Measurements from ENCODE around the gene PPP6R1.

The PPP6R1 gene

DNA sequence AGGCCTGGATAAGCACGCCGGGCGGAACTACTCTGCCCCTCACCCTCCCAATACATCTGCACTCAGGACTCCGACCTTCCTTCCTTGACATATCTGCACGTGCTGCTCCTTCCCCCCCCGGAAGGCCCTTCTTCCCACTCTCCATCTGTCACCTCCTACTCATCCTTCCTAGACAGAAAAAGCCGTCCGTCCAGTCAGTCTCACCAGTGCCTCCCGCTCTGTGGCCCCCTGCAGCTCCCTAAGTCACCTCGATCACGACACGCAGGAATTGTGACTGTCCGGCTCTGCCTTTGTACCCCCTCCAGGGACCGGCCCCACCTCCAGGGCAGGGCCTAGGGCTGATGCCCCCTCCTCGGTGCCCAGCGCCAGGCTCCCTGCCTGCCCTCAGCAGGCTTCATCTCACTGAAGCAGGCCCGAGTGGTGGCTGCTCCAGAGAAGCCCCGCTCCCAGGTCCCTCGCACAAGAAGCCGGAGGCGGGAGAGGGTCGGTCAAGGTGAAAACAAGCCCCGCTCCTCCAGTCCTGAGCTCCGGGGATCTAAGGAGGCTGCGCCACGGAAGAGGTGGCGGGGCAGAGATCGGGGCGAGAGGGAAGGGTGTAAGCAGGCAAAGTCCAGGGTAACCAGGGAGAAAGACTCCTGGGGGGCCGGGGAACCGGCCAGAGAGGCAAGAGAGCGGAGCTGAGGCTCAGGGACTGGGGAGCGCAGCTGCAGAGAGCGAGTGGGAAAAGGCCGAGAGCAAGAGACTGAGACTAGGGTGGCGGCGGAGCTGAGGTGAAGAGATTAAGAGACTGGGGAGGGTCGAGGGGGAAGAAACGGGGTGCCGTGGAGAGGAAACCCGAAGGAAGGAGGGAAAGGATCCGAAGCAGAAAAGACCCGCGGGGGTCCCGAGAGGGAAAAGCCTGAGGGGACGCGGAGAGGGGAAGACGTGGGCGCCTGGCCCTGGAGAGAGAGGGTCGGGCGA is 1.1 kb downstream of the PPP6R1 start:
- no peak for DNase-seq

DNA sequence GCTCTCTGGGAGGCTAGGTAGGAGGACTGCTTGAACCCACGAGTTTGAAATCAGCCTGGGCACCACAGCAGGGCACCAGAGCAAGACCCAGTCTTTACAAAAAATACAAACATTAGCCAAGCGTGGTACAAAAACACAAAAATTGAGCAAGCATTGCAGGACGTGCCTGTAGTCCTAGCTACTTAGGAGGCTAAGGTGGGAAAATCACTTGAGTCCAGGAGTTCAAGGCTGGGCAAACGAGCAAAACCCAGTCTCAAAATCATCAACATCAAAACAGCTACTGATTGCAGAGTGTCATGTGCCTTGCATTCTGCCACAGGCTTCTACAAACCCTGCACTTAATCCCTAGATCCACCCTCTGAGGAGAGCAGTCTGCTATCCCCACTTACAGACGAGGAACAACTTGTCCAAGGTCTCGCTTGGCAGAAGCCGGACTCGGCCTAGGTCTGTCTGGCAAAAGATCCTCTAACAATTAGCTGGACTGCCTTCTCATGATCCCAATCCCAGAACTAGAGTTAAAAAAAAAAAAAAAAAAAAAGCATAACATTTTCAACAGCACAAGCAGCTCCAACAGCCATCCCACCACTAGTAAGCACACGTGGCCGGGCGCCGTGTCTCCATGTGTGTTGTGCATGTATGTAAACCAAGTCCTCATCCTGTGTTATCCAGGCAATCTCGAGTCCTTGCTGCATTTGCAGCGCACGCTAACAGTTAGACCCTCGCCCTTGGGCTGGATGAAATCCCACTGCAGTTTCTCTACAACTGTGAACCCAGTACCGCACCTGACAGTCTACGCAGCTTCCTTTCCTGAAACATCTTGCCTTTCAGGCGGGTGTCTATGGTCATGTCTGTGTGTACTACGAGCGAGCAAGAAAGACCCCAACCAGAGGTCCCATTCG is 2.0 kb downstream of the PPP6R1 start:
- no peak for DNase-seq

DNA sequence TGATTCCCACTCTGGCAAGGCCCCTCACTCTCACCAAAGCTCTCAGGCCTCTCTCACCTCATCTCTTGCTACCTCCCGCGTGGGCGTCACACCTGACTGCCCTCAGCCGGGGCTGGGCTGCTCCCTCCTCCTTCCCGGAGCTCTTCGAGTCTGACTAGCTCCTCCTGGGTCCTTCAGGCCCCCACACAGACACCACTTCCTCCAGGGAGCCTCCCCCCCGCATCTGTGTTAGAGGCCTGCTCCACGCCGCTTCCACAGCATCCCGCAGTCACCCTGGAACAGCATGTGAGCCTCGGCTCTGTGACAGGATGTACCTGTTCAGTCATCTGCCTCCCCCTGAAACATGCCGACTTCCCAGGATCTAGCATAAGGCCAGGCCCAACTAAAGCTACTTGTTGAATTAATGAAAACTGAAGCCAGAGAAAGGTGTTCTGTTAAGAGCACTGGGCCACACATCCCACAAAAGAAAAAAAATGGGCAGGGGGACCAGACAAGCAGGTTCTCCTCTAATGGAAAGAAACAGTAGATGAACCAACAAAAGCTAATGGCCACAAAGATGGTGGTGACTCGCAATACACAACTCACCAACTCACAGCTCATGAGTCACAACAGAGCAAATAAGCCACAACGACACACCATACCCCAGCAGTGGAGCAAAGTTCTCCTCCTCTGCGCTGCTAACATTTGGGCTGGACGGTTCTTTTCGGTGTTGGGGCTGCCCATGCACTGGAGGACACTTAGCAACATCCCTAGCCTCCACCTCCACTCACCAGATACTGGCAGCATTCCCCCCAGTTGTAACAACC is 3.0 kb downstream of the PPP6R1 start:
- DNase-seq = no peak

DNA sequence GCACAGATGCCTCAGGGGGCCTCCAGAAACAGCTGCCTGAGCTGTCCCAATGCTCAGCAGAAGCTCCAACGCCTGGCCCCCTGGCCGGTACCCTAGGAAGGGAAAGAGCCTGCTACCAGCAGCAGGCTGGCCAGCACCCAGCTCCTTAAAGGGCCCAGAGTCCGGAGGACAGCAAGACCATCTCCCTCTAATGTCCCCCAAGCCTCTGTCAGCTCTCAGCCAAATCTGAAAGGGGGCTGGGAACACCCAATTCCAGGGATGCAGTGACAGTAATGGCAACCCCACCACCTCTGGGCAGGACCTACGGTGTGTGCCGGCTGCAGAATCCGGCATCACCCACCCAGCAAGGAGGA is 4.2 kb downstream of the PPP6R1 start:
- no peak for DNase-seq

DNA sequence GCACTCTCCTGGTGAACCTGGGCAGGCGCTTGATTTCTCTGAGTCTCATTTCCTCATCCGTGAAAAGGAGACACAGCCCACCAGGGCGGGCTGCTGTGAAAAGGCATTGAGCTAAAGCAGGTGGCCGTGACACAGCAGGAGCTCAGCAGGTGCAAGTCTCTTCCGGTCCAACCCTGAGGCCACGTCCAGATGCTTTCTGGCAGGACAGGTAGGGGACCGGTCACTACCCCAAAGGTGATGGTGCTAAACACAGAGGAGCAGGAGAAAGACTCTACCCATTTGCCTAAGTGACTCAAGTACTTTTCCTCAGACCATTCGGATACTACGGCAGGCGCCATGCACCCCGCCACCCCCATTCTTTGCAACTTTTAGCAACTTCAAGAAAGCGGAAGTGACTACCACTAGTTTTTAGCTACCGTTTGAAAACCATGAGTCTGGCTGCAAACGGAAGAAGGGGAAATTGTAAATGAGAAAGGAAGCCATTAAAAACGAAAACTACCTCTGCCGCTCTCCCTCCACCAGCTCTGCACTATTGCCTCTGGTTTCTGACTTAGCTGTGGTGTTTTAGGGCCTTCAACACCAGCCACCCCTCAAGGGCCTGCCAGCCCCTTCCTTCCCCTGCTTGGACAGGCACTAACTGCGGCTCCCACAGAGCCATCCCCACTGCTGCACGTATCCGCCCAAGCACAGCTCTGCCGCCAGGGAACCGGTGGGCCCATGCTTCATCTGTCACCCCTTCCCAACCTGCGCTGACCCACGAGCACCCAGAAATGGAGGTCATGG is 4.8 kb downstream of the PPP6R1 start:
- no peak for DNase-seq

DNA sequence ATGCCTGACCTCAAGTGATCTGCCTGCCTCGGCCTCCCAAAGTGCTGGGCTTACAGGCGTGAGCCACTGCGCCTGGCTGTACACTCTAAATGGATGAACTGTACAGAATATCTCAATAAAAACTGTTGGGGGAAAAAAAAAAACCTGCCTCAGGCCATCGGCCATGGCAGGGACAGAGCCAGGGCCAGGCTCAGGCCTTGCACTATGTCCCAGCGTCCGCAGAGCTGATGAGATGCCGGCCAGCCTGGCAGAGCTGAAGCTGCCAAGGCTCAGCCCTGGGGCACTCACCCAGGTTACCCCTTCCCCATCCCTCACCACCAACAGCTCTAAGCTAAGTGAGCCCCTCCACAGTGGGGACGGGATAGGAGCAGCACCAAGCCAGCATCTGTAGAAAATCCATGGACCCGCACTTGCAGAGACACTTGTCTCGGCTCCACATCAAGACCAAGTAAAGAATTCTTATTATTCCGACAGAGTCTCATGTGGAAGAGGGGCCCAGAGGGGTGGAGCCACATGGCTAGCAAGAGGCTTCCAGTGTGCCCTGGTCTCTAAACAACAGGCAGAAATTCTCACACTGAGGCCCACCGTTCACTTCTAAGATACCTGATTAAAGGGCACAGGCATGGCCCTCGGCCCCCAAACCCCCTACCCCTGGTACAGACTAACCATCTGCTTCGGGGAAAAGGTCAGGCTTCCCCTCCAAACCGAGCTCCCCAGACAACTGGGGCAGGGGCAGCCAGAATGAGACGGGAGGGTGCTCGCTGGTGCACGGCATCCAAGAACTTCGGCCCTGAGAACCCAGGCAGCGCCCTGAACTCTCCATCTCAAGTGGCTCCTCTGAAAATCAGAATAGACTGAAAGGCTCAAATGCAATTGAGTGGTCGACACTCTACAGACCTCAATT is 5.8 kb downstream of the PPP6R1 start:
- no peak for DNase-seq

DNA sequence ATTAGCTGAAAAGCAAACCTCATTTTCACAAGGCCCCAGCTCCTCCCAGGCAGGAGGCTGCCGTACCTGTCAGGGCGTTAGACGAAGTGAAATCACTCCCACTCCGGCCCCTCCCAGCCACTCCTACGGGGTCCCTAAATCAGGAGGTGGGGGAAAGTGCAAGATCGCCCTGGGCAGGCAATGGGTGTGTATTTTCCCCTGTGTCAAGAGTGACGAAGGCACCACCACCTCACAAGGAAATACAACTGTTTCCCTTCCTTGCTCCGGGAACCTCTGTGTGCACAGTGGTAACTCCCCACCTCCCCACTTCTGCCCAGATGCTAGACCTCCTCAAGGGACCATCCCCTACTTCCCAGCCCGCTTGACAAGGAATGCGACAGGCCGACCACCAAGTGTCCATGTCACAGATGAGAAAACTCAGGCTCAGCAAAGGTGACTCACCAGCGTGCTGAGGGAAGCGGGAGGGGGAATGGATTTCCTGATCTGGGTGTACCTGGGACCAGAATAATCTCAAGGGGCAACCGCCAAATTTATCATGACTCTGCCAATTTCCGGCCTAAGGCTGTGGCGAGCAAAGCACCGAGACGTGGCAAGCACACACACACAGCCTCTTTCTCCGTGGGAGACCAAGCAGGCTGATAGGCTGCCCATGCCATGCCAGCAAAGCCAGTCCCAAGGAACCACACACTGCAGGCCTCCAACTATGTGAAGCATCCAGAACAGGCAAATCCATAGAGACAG is 7.3 kb downstream of the PPP6R1 start:
- DNase-seq = no peak

DNA sequence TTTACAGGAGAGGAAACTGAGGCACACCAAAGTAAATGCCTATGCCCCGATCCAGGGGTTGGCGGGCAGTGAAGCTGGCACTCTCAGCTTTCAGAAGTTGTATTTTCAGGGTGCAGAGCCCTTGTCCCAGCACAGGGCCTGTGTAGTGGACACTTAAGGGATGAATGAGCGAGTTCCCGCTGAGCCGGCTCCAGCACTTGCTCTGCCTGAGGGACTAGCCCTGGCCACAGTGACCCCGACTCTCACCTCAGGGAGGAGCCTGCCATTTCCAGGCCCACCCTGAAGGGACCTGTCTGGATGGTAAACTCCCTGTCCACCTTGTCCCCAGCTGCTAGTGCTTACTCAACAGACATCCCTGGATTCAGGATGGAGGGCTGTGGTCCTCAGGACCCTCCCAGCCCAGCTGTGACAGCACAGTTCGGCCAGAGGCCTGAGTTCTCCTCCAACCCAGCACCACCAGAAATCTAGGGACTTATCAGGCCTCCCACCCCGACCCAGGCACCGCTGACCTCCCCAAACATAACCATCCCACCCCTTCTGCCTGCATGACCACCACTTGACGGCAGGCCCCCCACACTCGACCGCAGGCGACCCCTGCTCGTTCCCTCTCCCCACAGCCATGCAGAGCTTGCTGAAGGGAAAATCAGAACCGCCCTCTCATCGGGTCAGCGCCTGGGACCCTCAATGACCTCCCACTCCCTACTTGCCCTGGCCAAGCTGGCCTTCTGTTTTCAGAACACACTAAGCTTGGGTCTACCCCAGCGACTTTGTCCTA is 8.4 kb downstream of the PPP6R1 start:
- DNase-seq = no peak

DNA sequence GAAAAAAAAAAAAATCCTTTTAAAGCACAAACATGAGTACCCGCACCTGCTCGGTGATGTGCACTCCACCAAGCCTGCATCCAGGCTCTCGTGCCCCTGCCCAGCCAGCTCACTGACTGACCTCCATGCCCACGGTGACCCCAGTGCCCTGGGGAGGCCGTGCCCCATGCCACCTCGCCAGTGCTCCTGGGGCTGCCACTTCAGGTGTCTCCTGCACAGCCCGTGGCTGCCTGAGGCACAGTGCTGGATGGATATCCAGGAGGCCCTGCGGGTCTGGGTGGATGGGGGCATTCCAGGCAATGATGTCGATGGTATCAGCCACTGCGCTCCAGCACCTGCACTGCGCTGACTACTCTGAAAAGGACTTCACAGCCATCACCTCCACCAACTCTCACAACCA is 9.0 kb downstream of the PPP6R1 start:
- no peak for DNase-seq

DNA sequence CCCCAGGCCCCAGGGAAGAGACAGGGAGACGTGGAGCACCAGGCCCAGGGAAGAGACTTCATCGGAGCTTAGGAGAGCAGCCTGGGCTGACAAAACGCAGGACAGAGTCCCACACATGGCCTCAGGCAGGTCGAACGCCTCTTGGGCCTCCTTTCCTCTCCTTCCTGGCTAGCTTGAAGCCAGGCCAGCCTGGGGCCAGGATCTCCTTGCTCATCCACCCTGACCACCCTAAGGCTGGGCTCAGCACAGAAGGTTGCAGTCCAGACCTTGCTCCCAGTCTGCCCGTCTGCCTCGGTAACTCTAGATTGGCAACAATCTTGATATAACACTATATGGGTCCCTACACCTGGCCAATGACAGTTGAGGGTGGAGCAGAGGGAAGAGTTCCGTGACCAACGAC is 10.1 kb downstream of the PPP6R1 start:
- DNase-seq = no peak

DNA sequence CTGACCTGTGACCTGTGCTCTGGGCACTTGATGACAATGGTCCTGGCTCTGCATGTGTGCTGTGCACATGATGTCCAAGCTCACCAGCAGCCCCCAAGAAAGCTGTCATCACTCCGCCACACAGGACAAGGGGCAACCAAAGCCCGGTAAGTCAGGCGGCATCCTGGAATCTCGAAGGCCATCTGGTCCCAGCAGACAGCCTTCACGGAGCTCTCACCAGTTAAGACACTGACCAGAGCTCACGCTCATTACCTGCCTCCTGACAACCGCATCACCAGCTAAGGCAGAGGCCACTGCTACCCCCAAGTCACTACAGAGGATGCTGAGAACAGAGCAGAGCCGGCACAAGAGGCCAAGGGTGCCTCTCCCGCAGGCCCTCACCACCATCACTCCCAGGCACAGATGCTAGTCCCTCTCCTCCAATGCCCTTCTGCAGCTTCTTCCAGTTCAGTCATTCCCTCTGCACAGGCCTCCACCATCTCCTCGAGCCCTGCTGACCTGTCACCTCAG is 10.6 kb downstream of the PPP6R1 start:
- no peak for DNase-seq

DNA sequence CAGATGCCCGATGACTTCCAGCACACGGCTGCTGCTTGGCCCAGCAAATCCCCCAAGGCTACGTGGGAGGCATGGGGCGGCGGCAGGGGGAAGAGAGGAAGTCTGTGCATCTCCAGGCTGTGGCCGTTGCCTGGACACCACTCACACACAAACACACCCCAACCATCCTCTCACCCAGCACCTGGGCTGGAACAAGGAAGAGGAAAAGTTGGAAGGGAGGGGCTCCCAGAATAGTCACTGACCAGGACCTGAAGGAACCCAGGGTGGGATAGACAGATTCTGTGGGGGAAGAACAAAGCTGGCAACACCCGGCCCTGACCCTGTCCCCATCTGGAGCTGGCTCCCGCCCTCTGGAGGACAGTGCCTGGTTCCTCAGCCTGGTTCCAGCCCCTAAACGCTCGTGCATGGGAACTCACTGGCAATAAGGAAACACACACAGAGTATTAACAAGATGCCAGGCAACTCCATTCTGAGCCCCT is 11.2 kb downstream of the PPP6R1 start:
- no peak for DNase-seq

DNA sequence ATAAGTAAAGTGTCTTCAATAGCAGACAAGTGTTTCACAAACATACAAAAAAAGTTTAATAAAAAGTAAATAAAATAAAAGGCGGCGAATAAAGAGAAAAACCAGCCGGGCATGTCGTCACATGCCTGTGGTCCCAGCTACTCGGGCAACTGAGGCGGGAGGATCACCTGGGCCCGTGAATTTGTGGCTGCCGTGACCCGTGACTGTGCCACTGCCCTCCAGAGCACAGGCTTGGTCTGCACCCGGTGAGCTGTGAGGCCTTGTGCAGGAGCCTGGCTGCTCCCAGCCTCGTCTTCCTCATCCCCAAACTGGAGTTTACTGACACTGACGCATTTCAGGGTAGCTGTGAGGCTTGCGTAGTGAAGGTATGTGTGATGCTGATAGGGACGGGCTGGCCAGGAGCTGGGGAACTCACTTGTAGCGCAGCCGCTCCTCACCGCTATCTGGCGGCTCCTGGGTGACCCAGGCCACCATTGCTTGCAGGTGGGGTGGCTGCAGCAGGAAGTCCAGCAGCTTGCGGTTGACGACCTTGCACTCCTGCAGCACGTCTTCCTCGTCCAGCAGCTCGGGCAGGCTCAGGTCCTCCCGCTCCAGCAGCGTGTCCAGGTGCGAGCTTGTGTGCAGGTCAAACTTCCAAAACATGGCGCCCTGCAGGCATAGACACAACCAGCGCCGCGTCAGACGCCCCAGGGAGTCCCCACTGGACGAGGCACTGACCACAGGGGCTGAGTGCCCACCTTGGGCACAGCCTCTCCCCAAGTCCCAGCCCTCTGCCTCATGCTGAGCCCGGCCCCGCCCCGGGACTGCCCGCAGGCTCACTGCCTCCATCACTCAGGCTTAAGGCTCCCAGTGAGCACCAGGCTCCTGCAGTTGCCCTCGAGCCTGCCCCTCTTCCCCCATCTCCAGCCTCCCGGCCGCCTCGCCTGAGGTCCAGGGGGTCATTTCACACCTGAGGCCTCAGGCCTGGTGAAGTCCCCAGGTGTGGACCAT is 12.1 kb downstream of the PPP6R1 start:
- DNase-seq = no peak

DNA sequence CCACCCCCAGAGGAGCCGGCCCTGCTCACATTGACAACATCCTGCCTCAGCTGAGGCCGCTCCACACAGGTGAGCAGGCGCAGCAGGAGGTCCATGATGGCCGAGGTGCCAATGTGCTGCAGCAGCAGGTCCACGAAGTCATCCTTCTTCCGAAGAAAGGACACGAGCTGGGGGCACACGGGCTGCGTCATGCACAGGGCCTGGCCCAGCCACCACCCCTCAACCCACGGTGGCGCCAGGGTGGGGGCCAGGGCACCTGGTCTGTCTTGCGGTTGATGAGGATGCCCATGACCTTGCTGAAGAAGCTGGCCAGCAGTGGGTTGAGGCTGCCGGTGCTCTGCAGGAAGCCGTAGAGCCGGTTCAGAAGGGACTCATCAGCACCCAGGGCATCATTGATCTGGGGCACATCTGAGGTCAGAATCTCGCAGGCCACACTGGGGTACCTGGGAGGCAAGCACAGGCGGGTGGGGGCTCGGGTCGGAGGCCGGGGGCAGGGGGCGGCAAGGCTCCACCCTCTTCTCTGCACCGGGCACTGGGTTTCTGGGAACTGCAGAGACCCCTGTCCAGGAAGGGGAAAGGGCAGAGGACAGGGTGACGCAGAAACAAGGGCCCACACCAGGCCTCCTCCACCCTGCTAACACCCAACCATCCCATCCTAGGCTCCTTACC is 13.4 kb downstream of the PPP6R1 start:
- DNase-seq = no peak

DNA sequence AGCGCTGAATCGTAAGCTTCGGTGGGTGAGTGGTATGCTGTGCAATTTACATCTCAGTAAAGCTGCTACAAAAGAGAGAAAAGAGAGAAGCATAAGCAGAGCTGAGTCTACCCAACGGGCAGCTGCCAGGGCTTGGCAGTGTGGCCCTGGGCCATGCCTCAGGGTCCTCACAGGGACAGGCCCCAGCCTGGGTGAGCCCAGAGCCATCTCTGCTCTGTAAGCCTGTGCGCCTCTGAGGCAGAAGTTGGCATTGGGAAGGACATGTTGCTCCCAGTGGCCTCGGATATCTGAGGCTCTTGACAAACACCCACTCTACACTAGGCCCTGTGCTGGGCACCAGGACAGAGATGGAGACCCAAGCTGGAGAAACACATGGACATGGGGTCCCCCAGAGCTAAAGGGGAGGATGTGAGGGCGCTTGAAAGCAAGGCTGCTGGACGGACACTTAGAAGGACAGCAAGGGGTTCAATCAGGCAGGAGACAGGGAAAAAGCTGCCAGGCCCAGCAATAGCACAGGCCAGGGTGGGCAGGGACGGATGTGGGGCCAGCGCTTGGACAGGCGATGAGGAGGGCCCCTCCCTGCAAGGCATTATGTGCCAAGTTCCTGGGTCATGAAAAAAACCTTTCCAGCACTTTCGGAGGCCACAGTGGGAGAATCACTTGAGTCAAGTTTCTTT is 14.7 kb downstream of the PPP6R1 start:
- no peak for DNase-seq

DNA sequence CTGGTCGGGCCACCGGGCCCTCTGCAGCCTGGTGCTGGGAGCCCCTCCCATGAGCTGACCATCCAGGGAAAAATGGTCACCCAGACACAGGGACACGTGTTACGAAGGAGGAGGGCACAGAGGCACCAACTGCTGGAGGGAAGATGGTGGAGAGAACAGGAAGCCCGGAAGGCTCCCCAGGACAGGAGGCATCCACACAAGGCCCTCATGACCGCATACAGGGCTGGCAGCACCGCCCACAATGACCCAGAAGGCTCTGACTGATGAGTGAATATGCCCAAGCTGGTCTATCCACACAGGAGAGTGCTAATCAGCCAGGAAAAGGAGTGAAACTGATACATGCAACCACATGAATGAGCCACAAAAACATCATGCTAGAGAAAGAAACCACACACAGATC is 16.3 kb downstream of the PPP6R1 start:
- no peak for DNase-seq
